ENCODE data around the gene AACS. TPM values are rescaled to one million over a fixed set of nuclear protein-coding genes. Genes with fewer than 3 reads are reported as not detected.

Gene AACS
- total RNA-seq, 1 donor from 2014 or later = 25.4 TPM

DNA sequence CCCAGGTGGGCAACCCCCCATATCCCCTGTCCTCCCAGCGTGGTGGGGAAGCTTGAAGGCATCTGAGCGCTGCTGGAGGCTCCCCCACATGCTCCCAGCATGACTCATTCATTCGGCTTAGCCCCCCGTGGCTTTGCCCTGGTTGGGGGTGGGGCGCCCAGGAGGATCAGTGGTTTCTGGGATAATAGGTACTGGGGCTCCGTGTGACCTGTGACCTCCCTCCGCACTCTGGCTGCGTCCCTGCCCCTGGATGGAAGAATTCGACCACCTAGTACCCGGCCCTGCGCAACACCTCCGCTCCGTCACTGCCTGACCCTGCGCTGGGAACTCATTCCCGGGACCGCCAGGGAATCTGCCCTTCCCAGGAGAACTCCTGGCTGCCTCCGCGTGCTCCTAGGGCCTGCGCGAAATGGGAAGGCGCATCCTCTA is 120.1 kb downstream of the AACS start:
- no peak for DNase-seq (ENCODE audit: low read depth in 2 of 2)

DNA sequence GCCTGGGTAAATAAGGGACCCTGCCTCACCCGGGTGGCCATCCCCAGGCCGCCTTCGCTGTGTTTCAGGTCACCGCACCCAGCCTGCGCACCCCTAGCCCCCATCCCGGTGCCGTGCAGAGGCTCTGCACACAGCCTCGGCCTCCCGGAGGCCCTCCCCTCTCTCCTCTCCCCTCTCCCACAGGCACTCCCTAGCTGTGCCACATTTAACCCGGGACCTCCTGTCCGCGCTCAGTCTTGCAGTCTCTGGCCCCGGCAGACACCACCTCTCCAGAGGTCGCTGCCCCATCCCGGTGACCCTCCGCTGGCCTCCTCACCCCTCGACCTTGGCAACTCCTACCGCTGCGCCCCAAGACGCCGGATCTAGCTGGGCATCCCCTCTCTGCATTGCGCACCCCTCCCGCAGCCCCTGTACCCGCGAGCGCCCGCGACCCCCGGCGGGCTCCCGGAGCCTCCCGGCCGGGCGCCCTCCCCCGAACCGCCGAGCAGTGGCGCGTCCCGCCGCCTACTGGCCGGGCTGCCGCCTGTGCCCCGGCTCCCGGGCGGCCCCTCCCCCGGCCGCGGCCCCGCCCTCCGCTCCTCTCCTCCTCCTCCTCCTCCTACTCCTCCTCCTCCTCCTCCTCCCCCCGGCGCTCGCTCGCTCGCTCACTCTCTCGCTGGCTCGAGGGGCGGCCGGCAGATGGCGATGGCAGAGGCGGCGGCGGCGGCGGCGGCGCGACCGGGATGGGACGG is 120.7 kb downstream of the AACS start, which contains the start of gene TMEM132B:
TMEM132B (plus strand) TSS at position 647 of the 731 bp plus-strand sequence.
- DNase-seq (ENCODE audit: low read depth in 2 of 2) = peak; percentile 18 to 82

DNA sequence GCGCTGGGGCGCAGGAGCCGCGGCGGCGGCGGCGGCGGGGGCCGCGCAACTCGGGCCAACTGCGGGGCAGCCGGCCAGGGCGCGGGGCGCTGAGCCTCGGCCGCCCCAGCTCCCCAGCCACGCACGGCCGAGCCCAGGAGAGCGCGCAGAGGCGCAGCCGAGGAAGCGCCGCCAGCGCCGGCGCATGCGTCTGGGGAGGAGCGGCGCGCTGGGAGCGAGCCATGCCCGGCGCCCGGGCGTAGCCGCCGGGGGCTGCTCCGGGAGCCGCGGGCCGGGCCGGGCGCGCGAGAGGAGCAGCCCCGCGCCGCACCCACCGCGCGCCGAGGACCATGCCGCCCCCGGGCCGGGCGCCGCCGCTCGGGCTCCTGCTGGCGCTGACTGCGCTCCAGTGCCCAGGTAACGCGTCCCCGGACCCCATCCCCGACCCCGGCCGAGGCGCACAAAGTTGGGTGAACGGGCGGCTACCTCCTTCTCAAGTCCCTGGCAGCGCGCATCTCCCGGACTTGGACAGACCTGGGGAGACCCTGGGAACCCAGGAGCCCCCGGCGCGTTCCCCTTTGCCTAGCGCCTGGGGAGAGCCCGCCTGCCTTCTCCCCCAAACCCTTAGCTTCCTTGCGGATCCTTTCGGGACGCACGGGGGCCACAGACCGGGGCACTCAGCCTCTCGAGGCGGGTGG is 121.4 kb downstream of the AACS start:
- no peak for DNase-seq (ENCODE audit: low read depth in 2 of 2)

DNA sequence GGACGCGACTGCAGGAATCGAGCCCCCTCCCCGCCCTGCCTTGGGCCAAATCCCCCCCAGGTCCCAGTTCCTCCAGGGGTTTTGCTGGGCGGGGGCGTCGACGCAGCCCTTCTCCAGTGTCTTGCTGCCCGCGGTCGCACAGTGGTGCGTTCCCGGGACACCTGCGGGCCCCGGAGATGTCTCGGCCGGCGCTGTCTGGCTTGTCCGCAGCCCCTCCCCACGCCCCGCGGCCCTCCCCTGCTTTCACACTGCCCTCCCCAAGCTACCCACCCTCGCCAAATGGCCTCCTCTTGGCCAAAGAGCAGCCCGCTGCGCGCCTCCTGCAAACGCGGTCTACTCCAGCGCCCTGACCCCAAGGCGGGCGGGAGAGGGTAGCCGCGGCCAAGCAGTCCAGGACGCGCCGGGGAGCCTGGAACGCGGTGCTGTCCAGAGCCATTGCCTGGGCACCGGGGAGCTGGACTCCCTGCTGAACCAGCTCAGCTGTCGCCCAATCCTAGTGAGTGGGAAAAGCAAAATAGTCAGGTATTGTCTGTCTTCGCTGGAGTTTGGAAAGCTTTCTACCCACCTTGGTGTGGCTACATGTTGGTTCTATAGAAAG is 122.0 kb downstream of the AACS start:
- no peak for DNase-seq (ENCODE audit: low read depth in 2 of 2)

DNA sequence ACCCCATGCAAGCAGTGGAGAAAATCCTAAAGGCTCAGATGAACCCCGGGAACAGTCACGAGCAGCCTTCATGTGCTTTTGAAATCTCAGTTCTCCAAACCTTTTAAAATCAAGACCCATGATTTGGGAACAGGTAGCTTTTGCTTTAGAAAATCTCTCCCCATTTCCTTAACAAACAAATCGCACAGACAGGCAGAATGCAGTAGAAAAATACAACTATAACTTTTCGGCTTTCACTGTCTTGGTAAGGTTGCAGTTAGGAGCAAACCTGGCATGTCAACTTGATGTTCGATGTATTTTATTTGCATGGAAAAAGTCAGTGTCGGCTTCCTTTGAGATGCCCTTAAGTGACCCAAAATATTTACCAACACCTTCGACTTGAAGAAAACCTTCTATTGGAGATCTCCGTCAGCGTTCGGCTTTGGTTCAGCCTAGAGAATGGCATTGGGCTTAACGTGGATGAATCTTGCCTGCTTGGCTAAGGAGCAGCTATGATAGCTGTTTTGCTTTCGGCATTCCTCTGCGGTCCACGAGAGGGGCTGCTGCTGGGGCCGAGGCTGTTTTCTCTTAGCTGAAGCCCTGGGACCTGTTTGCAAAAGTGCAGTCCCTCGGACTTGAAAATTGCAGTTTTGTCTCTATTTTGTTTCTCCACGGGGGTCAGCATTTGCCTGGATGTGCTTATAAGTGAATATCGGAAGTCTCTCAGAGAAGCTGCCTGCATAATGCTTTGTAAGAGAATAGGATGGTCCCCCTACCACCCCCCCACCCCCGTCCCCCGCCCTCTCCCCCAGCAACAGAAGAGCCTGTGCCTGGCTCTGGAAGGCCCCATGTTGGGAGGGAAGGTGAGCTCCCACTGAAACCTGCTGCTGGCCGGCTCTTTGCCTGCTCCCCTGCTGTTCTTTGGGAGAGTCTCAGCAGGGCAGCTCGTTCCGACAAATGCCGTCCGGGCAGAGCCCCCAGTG is 122.8 kb downstream of the AACS start:
- DNase-seq (ENCODE audit: low read depth in 2 of 2) = no peak

DNA sequence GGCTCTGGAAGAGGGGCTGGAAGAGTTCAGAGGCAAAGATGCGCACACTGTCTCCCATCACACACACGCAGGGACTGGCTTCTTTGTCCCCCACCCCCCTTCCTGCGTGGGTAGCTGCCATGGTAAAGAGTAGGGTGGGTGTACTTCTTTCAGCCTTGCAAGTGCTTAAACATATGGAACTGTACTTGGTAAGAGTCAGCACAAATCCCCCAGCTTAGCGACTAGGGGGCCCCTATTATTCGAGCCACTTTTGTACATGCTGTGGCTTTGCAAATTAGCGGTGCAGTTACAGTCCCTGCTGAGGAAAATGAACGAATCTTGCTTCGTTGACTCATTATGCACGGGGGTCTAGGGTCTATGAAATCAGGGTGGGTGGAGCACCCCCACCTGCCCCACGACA is 123.8 kb downstream of the AACS start:
- DNase-seq (ENCODE audit: low read depth in 2 of 2) = no peak

DNA sequence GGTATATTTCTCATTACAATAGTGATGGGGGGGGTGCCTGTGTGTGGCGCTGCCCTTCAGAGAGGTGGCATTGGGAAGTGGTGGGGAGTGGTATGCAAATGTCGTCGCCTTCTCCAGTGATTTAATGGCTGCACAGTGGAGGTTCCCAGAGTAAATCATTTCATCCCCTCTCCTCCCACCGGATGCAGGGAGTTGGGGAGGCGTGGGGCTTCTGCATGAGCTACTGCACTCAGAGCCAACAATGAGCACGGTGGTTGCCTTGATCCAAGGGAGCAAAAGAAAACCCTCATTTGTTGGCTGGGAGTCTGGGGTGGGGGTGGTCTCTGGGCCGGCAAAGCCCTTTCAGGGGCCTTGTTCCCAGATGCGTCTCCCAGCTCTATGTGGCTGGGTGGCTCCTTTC is 124.3 kb downstream of the AACS start:
- no peak for DNase-seq (ENCODE audit: low read depth in 2 of 2)

DNA sequence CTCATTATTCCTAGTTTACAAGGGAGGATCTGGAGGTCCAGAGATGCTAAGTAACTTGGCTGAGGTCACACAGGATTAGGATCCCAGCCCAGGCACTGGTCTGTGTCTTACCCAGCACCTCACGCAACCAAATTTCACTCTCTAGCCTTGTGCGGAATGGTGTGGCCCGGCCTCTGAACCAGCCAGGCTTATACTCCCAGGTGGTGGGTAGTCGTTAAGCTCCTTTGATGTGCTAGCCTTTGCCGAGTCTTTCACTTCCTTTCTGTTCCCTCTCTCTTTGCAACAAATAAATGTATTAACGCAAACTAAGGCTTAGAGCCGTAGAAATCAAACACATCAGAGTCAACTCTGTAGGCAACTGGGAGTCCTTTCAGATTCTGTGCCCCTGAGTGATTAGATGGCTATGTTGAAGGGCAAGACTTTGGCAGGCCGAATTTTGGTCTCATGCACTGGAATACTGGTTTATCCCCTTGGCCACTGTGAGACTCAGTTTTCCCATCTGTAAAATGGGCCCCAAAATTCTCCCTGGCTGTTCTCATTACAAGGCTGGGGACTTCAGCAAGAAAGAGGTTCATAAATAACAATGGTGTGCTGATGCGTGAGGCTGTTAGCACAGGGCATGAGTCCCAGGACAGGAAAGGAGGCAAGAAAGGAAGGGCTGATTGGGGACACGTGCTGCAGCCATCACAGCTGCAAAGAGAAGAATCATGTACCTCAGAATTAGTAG is 126.3 kb downstream of the AACS start:
- DNase-seq (ENCODE audit: low read depth in 2 of 2) = no peak

DNA sequence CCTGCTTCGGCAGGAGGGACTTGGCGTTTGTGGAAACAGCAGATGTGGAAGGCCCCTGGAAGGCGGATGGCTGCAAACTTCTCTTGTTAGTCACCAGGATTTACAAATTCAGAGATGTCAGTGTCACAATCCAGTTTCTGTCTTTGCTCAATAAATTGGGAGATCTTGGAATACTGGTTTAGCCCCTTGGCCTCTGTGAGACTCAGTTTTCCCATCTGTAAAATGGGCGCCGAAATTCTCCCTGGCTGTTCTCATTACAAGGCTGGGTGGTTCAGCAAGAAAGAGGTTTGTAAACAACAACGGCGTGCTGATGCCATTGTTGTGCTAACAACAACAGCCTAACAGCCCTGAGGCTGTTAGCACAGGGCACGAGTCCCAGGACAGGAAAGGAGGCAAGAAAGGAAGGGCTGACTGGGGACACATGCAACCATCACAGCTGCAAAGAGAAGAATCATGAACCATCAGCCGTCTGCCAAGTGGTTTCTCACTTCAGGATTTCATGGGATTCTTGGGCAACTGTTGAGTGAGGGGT is 127.5 kb downstream of the AACS start:
- DNase-seq (ENCODE audit: low read depth in 2 of 2) = no peak

Other genes starting within 250 kb of the AACS start
- 11.9 and 17.6 TPM in 2 replicates for gene SCARB1, start 201.6 kb upstream of the AACS start, total RNA-seq
- 1,072 and 1,958 TPM in 2 replicates for gene UBC, start 150.8 kb upstream of the AACS start, total RNA-seq
- gene DHX37, start 76.3 kb upstream of the AACS start, total RNA-seq = 10.5 and 12.8 TPM in 2 replicates
- 2.8 and 4.6 TPM in 2 replicates for gene BRI3BP, start 71.8 kb upstream of the AACS start, total RNA-seq
- gene TMEM132B, start 121.0 kb downstream of the AACS start, total RNA-seq = under 0.01 and 0.13 TPM in 2 replicates

Data from dermis microvascular lymphatic vessel endothelial cell (primary cell).